GM12878 (cell line): Measurements from ENCODE around the gene FAM227B. TPM values are rescaled to one million over a fixed set of nuclear protein-coding genes. Genes with fewer than 3 reads are reported as not detected.

Experiments
- ATAC-seq: fragments of 200-7000 bp; cut with Tn5 transposase; 3 replicates; pipeline ENCODE4 v1.9.1; 2020; ENCODE audit warnings: mild to moderate bottlenecking, moderate library complexity
- BruUV-seq: library from RNA; stranded (reverse); fragments of 400-500 nt; replicated peaks from 2 replicates; lab custom pipeline; 2021; lab: Mats Ljungman, UMichigan
- CTCF ChIA-PET: fragments of 300-600 bp; sonication (Branson Sonifier 250); formaldehyde crosslinking; extraction: SDS; loops from one replicate; lab custom pipeline; 2021; ENCODE audit warnings: inconsistent platforms; lab: Yijun Ruan, JAX
- POLR2A ChIA-PET: fragments of 350-600 bp; formaldehyde crosslinking; extraction: SDS; loops from one replicate; lab custom pipeline; 2021; ENCODE audit warnings: inconsistent platforms; lab: Charles Lee
- RAD21 ChIA-PET: fragments of 300-600 bp; sonication (Branson Sonifier 250); formaldehyde crosslinking; loops from one replicate; lab custom pipeline; 2023; ENCODE audit warnings: antibody characterized with exemption; ENCODE audit not compliant: unreplicated experiment; lab: Charles Lee
- SMC1A ChIA-PET: fragments of 300-600 bp; sonication (Branson Sonifier 250); formaldehyde crosslinking; loops from one replicate; lab custom pipeline; 2023; ENCODE audit not compliant: unreplicated experiment, uncharacterized antibody; lab: Charles Lee
- DNase-seq: peaks from one replicate; pipeline ENCODE4 v3.0.0-alpha.2; 2011; ENCODE audit warnings: low read depth, low spot score
- FAIRE-seq: peaks from 3 replicates; lab custom pipeline; 2011; peaks lifted over from hg19 to GRCh38; lab: Jason Lieb, UNC
- H2AFZ ChIP-seq: 2 replicates; pipeline ENCODE4 v1.6.0; 2011; ENCODE audit warnings: low read depth, low read length, control low read depth; ENCODE audit not compliant: control insufficient read depth
- H3K27ac ChIP-seq: 2 replicates; pipeline ENCODE4 v1.5.1; 2011; ENCODE audit warnings: control low read depth; ENCODE audit not compliant: control insufficient read depth, insufficient read depth
- H3K27me3 ChIP-seq, 2 experiments: replicated peaks in 1 of 2; 2 replicates each; pipeline versions ENCODE4 v1.6.0 to v1.6.1; 2011; ENCODE audit warnings: low read length in 1 of 2; ENCODE audit not compliant: control insufficient read depth in 2 of 2, insufficient read depth in 2 of 2
- H3K36me3 ChIP-seq, 2 experiments: 2 replicates each; pipeline ENCODE4 v1.5.1; 2011; ENCODE audit warnings: low read length in 1 of 2; ENCODE audit not compliant: control insufficient read depth in 2 of 2, insufficient read depth in 2 of 2
- H3K4me1 ChIP-seq: 2 replicates; pipeline ENCODE4 v1.6.1; 2011; ENCODE audit warnings: mild to moderate bottlenecking, low read length, moderate library complexity, mixed read lengths; ENCODE audit not compliant: control insufficient read depth, insufficient read depth
- H3K4me2 ChIP-seq: 2 replicates; pipeline ENCODE4 v1.6.0; 2011; ENCODE audit warnings: control low read depth; ENCODE audit not compliant: control insufficient read depth, insufficient read depth
- H3K4me3 ChIP-seq: fragments of 200-600 bp; sonication (generic); 2 replicates; pipeline ENCODE4 v1.5.1; 2016
- H3K79me2 ChIP-seq: 2 replicates; pipeline ENCODE4 v1.6.0; 2011; ENCODE audit warnings: low read length; ENCODE audit not compliant: control insufficient read depth, insufficient read depth
- H3K9ac ChIP-seq: 2 replicates; pipeline ENCODE4 v1.8.0; 2011; ENCODE audit warnings: low read length, control low read depth, mixed read lengths; ENCODE audit not compliant: control insufficient read depth, insufficient read depth
- H3K9me3 ChIP-seq: replicated peaks from 3 replicates; pipeline ENCODE4 v1.5.1; 2011; ENCODE audit warnings: mild to moderate bottlenecking, low read length; ENCODE audit not compliant: control insufficient read depth, insufficient read depth
- H4K20me1 ChIP-seq: 2 replicates; pipeline ENCODE4 v1.6.0; 2011; ENCODE audit not compliant: control insufficient read depth, insufficient read depth
- CHD4 ChIP-seq: fragments of 200-600 bp; sonication (generic); IDR thresholded peaks from 2 replicates; pipeline ENCODE4 v1.6.1; 2016; ENCODE audit warnings: mild to moderate bottlenecking
- ZZZ3 ChIP-seq: IDR thresholded peaks from 2 replicates; pipeline ENCODE4 v1.6.1; 2011; ENCODE audit warnings: low read depth; ENCODE audit not compliant: control insufficient read depth, insufficient read length
- WGBS: methylation state at CpG from one replicate; pipeline ENCODE4 v1.1.6; 2016; ENCODE audit warnings: low lambda C conversion rate; ENCODE audit not compliant: insufficient replicate concordance, insufficient coverage; ENCODE audit errors: missing lambda C conversion rate; 5-methylcytosine and 5-hydroxymethylcytosine counted together
- in situ Hi-C: fragments of 300-500 bp; cut with MboI; formaldehyde crosslinking; loops from 9 replicates; pipeline ENCODE4 v1.14.3; 2018; ENCODE audit warnings: mixed read lengths
- intact Hi-C: fragments of 100-400 bp; cut with micrococcal nuclease; formaldehyde crosslinking; loops from one replicate; pipeline ENCODE4 v1.14.2; 2022; ENCODE audit not compliant: unreplicated experiment
- polyA plus RNA-seq, 11 experiments: library from polyadenylated mRNA; depleted of rRNA in 4 of 11; unstranded in 6 of 11; stranded (reverse) in 5 of 11; fragments of >200 nt; fragmentation: Nextera tagmentation in 4 of 11; fragmentation: Illumina TruSeq in 1 of 11; extraction: Ambion mirVana in 4 of 11; extraction: Trizol in 1 of 11; gene quantifications; 1 replicate in 1 of 11; 2 replicates in 10 of 11; pipeline versions ENCODE4 v1.2.1 to v1.2.3, GENCODE V29; 2011 to 2016; ENCODE audit warnings: inconsistent platforms in 2 of 11, missing spikeins in 2 of 11, low read depth in 1 of 11
- total RNA-seq, 4 experiments: library from RNA; depleted of rRNA in 3 of 4; stranded (reverse); fragments of >200 nt in 3 of 4; fragmentation: Illumina TruSeq in 1 of 4; extraction: Trizol in 1 of 4; gene quantifications; 2 replicates each; pipeline versions ENCODE4 v1.2.1 to v1.2.3, GENCODE V29; 2013 to 2021

The FAM227B gene
- total and polyA plus RNA-seq, 10 of the 15 experiments (the other 5 are each of a cell fraction or from before 2014, with no cell fraction given): 3.9 to 12.6 (median 6.9) TPM

- intact Hi-C loops: no loop called here
- POLR2A ChIA-PET: no interaction called here
Observed at GRCh38 chr15:49606594-49606993, 14.0 kb downstream of the FAM227B start.

GRCh38 chr15:49605588-49605987, 15.0 kb downstream of the FAM227B start:
- H3K4me2 ChIP-seq: no peak overlapping the region
- ATAC-seq: no peak
- H2AFZ ChIP-seq: no peak overlapping the region
- CTCF ChIA-PET: no interaction called here
- no CpG with 5 or more reads among the region's 2 CpGs for WGBS
- H3K4me1 ChIP-seq: no peaks in the 10 kb centered on the region
- intact Hi-C loops (no loop called here), in situ Hi-C loops (loop anchor here (25.0 kb wide), 1 partner anchor 1268 kb away; the partner anchor contains the start of gene DUT)
- RAD21 ChIA-PET: no interaction called here
- no peaks in the 10 kb centered on the region for H4K20me1 ChIP-seq
- no peak overlapping the region for H3K4me3 ChIP-seq
- DNase-seq: no peak
- POLR2A ChIA-PET: interaction anchor here (0.7 kb wide), 1 partner anchor 74 kb away, joined by 5 read pairs; no protein-coding TSS in a partner anchor
- H3K36me3 ChIP-seq: no peaks in the 10 kb centered on the region
- H3K9me3 ChIP-seq: no peaks in the 10 kb centered on the region; the same call in 2 of the 3 replicates
- no peak for TF ChIP-seq ZZZ3
- no peak overlapping the region for H3K9ac ChIP-seq
- H3K27me3 ChIP-seq: no peaks in the 10 kb centered on the region
- H3K27ac ChIP-seq: no peak overlapping the region
- H3K79me2 ChIP-seq: no peaks in the 10 kb centered on the region
- SMC1A ChIA-PET: no interaction called here
- no peak for FAIRE-seq
- no TSS peak for BruUV-seq

More at GRCh38 chr15:49606594-49606993, 14.0 kb downstream of the FAM227B start:
- no peak for FAIRE-seq
- in situ Hi-C loops: loop anchor here (25.0 kb wide), 1 partner anchor 1269 kb away; the partner anchor contains the start of gene DUT
- H2AFZ ChIP-seq: no peak overlapping the region
- H4K20me1 ChIP-seq: no peaks in the 10 kb centered on the region
- H3K36me3 ChIP-seq: no peaks in the 10 kb centered on the region
- no peaks in the 10 kb centered on the region for H3K79me2 ChIP-seq
- no peak for TF ChIP-seq CHD4
- TF ChIP-seq, all 136 proteins: peak for 0
- H3K4me2 ChIP-seq: no peak overlapping the region
- no TSS peak for BruUV-seq
- no peak for DNase-seq
- H3K4me3 ChIP-seq: no peak overlapping the region
- no peak overlapping the region for H3K9ac ChIP-seq
- H3K9me3 ChIP-seq: no peaks in the 10 kb centered on the region; the same call in 2 of the 3 replicates
- CTCF ChIA-PET: no interaction called here
- RAD21 ChIA-PET: no interaction called here
- H3K4me1 ChIP-seq: no peaks in the 10 kb centered on the region
- no peaks in the 10 kb centered on the region for H3K27me3 ChIP-seq
- SMC1A ChIA-PET: no interaction called here
- ATAC-seq: no peak
- no peak overlapping the region for H3K27ac ChIP-seq
